Subcutaneous abdominal adipose tissue (tissue), 5 donors: Measurements from ENCODE around the gene CTSW.

ENCODE experiments used
- H3K27ac ChIP-seq: one replicate; pipeline ENCODE4 v1.7.0; 2013; ENCODE audit warnings: low read depth, mild to moderate bottlenecking, inconsistent platforms, low read length, moderate library complexity
- H3K27me3 ChIP-seq, 5 donors: one replicate each; pipeline ENCODE4 v1.7.0; 2013; ENCODE audit warnings: low read length in 5 of 5, inconsistent platforms in 1 of 5; ENCODE audit not compliant: control insufficient read depth in 5 of 5, insufficient read depth in 4 of 5
- H3K36me3 ChIP-seq, 5 donors: one replicate each; pipeline ENCODE4 v1.7.0; 2013; ENCODE audit warnings: low read length in 5 of 5; ENCODE audit not compliant: control insufficient read depth in 5 of 5, insufficient read depth in 5 of 5
- H3K4me1 ChIP-seq, 5 donors: one replicate each; pipeline ENCODE4 v1.7.0; 2013; ENCODE audit warnings: low read length in 5 of 5, mild to moderate bottlenecking in 3 of 5, moderate library complexity in 1 of 5; ENCODE audit not compliant: control insufficient read depth in 5 of 5, insufficient read depth in 5 of 5
- H3K4me3 ChIP-seq, 5 donors: one replicate each; pipeline ENCODE4 v1.7.0; 2013; ENCODE audit warnings: low read length in 5 of 5, low read depth in 1 of 5
- H3K9ac ChIP-seq, 5 donors: one replicate each; pipeline ENCODE4 v1.7.0; 2013; ENCODE audit warnings: low read length in 5 of 5, mild to moderate bottlenecking in 4 of 5, moderate library complexity in 3 of 5
- H3K9me3 ChIP-seq, 5 donors: one replicate each; pipeline ENCODE4 v1.7.0; 2013; ENCODE audit warnings: low read length in 5 of 5; ENCODE audit not compliant: control insufficient read depth in 5 of 5
- donor health status: healthy.
- donor health status: healthy.
- donor health status: healthy.
- donor health status: healthy.
- donor health status: healthy.

Gene CTSW

DNA sequence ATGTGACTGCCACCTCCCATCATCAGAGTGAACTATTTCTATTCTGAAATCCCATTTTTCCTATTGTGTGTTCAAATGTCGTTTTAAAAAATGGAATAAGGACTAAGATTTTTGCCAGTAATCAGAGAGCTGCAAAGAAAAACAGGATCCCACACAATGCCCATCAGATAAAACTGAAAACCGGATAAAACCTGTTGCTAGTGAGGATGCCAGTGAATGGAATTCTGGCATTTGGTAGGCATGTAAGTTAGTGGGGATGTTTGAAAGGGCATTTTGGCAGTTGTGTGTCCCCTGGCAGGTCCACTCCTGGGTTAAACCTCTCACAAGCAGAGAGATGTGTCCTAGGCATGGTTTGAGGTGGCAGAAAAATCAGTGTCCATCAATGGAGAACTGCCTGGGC lies 45.8 kb downstream of the CTSW start:
- no peaks in the 10 kb centered on the region for H3K27me3 ChIP-seq

DNA sequence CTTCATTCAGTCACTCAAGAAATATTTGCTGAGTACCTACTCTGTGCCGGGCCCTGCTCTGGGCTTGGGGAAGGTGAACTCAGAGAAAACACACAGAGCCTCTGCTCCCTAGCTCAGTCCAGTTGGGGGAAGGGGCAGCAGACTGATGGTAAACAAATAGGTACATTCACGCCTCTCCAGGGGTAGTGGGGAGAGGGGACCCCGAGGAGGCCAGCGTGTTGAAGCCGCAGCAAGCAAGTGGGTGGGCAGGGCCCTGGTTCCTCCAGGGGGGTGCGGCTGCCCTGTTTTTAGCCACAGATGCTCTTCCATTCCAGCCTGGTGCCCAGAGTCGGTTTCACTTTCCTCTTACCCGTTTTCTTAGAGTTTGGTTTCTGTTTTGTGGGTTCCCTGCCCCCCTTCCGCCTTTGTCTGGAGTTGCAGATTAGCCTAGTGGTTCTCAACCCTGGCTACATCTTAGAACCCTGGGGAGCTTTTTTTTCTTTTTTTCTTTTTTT lies 48.3 kb downstream of the CTSW start:
- peak overlapping the region in 3 of 5 donors; percentile 13 to 28 (median 24) for H3K4me3 ChIP-seq
- no peak overlapping the region for H3K27ac ChIP-seq
- H3K36me3 ChIP-seq: peaks cover 0 to 8% (median 2%) of the 10 kb centered on the region in 5 donors
- H3K9ac ChIP-seq: peak overlapping the region in 2 of 5 donors; percentile 12 to 19
- no peaks in the 10 kb centered on the region for H3K9me3 ChIP-seq
- no peaks in the 10 kb centered on the region for H3K27me3 ChIP-seq
- peaks cover 0 to 5% (median 3%) of the 10 kb centered on the region in 5 donors for H3K4me1 ChIP-seq

More for the DNA sequence above, 45.8 kb downstream of the CTSW start:
- H3K9me3 ChIP-seq: no peaks in the 10 kb centered on the region
- peaks cover 0 to 20% (median 14%) of the 10 kb centered on the region in 5 donors for H3K36me3 ChIP-seq
- peaks cover 4 to 12% (median 9%) of the 10 kb centered on the region in 5 donors for H3K4me1 ChIP-seq
- H3K9ac ChIP-seq: no peak overlapping the region
- no peak overlapping the region for H3K4me3 ChIP-seq
- no peak overlapping the region for H3K27ac ChIP-seq

DNA sequence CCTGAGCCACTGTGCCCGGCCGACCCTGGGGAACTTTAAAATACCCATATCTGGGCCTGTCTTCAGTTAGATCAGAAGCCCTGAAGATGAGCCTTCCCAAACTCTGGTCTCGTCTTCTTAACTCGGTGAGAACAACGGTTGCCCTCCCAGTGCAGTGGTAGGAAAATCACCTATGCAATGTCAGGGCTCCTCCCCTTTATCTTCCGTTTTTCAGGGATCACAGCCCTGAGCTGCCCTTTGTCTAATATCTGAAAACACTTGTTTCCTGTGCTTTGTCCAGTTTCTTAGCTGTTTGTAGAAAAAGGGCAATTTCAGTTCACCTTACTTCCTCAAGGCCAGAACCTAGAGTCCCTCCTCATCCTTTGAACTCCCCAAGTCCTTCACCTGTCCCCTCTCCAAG lies 49.0 kb downstream of the CTSW start:
- no peaks in the 10 kb centered on the region for H3K9me3 ChIP-seq
- H3K9ac ChIP-seq: peak overlapping the region in 1 of 5 donors; percentile 0
- peaks cover 0 to 5% (median 3%) of the 10 kb centered on the region in 5 donors for H3K4me1 ChIP-seq
- no peak overlapping the region for H3K4me3 ChIP-seq
- no peaks in the 10 kb centered on the region for H3K27me3 ChIP-seq
- H3K36me3 ChIP-seq: peaks cover 0 to 3% (median 0%) of the 10 kb centered on the region in 5 donors
- no peak overlapping the region for H3K27ac ChIP-seq

DNA sequence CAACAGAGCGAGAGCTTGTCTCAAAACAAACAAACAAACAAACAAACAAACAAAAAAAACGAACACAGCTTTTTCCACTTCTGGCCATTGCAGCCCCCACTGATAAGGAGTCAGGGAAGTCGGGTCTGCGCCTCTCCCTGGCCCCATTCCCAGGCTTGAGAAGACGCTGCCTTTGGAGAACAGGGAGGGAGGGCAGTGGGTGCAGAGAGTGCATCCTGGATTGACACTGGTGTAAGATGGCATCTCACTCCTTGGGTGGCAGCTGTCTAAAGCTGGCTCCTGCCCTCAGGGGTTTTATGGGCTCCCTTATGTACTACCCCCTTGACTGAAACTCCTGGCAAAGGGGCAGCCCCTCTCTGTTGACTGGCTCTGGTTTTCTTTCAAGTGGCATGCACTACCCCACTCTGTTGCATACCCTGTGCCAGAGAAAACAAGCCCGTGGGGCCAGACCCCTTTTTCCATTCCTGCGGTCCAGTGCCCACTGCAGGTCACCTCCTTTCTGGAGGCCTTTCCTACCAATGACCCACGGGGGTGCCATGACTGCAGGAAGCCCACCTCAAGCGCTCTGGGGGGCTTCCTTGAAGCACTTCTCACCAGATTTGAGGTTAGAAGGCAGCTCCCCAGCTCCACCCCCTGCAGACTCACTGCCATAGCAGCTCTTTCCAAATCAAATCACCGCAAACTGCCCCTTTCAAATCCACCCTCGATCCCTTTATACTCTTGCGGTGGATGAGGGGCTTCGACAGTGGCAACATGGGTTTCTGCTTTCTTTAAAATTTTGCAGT lies 52.3 kb downstream of the CTSW start:
- H3K27ac ChIP-seq: no peak overlapping the region
- no peaks in the 10 kb centered on the region for H3K36me3 ChIP-seq
- no peak overlapping the region for H3K4me3 ChIP-seq
- H3K9ac ChIP-seq: no peak overlapping the region
- no peaks in the 10 kb centered on the region for H3K27me3 ChIP-seq
- peaks cover 0 to 5% (median 3%) of the 10 kb centered on the region in 5 donors for H3K4me1 ChIP-seq
- H3K9me3 ChIP-seq: no peaks in the 10 kb centered on the region

GRCh38 chr11:65932558-65932919 lies 52.9 kb downstream of the CTSW start:
- Histone ChIP-seq H3K4me3 (no peak overlapping the region), H3K27me3 (no peaks in the 10 kb centered on the region), H3K9me3 (no peaks in the 10 kb centered on the region), H3K36me3 (no peaks in the 10 kb centered on the region), H3K9ac (no peak overlapping the region), H3K27ac (no peak overlapping the region), H3K4me1 (peaks cover 0 to 5% (median 3%) of the 10 kb centered on the region in 5 donors)
